SK-N-SH treated with all-trans-retinoic acid at 6 μM for 48 hours (cell line): ENCODE results near the gene G3BP1.

Source experiments
- ARNTL ChIP-seq: fragments of 450-650 bp; formaldehyde crosslinking; IDR thresholded peaks from 2 replicates; pipeline ENCODE4 v1.5.0; 2020; ENCODE audit warnings: low read depth, mild to moderate bottlenecking, moderate library complexity, borderline replicate concordance
- BACH2 ChIP-seq: fragments of 250-450 bp; sonication (Bioruptor Pico); IDR thresholded peaks from 2 replicates; pipeline ENCODE4 v1.9.0; 2021; ENCODE audit warnings: mild to moderate bottlenecking, borderline replicate concordance
- CREB5 ChIP-seq: fragments of 250-450 bp; sonication (Bioruptor Pico); IDR thresholded peaks from 2 replicates; pipeline ENCODE4 v1.5.1; 2020; ENCODE audit warnings: low read depth, mild to moderate bottlenecking, moderate library complexity
- GLIS3 ChIP-seq: fragments of 250-450 bp; sonication (Bioruptor Pico); IDR thresholded peaks from 2 replicates; pipeline ENCODE4 v1.5.0; 2020; ENCODE audit warnings: mild to moderate bottlenecking, moderate library complexity
- RARB ChIP-seq: fragments of 250-450 bp; sonication (Bioruptor Pico); IDR thresholded peaks from 2 replicates; pipeline ENCODE4 v1.8.0; 2021; ENCODE audit warnings: mild to moderate bottlenecking, moderate library complexity
- ZC3H10 ChIP-seq: fragments of 250-450 bp; sonication (Bioruptor Pico); IDR thresholded peaks from 2 replicates; pipeline ENCODE4 v1.5.1; 2021; ENCODE audit warnings: mild to moderate bottlenecking, moderate library complexity
- ZFP3 ChIP-seq: fragments of 250-450 bp; sonication (Bioruptor Pico); IDR thresholded peaks from 2 replicates; pipeline ENCODE4 v1.5.0; 2020; ENCODE audit warnings: mild to moderate bottlenecking, moderate library complexity

- TF ChIP-seq ZFP3 (CRISPR knock-in tag) (no peak), ARNTL (CRISPR knock-in tag) (no peak), RARB (CRISPR knock-in tag) (no peak), GLIS3 (CRISPR knock-in tag) (no peak), ZC3H10 (CRISPR knock-in tag) (no peak), CREB5 (no peak), BACH2 (CRISPR knock-in tag) (no peak)
Measured at GRCh38 chr5:151810897-151811296, 39.1 kb downstream of the G3BP1 start.
